Measurements from ENCODE around the gene TMOD1.

GRCh38 chr9:97548379-97548778 lies 46.9 kb downstream of the TMOD1 start:
- TF ChIP-seq CTCF (IDR thresholded peaks at IDR 0.05) (no peak), POLR2A (IDR thresholded peaks at IDR 0.05) (no peak), POLR2AphosphoS5 (IDR thresholded peaks at IDR 0.05) (no peak)
